Lung (tissue), 12 donors: ENCODE measurements around the gene GJA9. TPM values are rescaled to one million over a fixed set of nuclear protein-coding genes. Genes with fewer than 3 reads are reported as not detected.

Experiments
- ATAC-seq: fragments of 200-7000 bp; cut with Tn5 transposase; one replicate; pipeline ENCODE4 v1.9.1; 2020; ENCODE audit warnings: moderate number of reproducible peaks; ENCODE audit not compliant: insufficient read depth, low FRiP score
- DNase-seq, 3 donors: peaks; one replicate each; pipeline ENCODE4 v3.0.0-alpha.2; 2013 to 2017
- H3K27ac ChIP-seq, 2 donors: one replicate each; pipeline ENCODE4 v1.5.1; 2013; ENCODE audit warnings: mild to moderate bottlenecking in 2 of 2, moderate library complexity in 2 of 2, control low read depth in 1 of 2, inconsistent platforms in 1 of 2, low read depth in 1 of 2, low read length in 1 of 2
- H3K27me3 ChIP-seq, 3 donors: one replicate each; pipeline ENCODE4 v1.5.1; 2013; ENCODE audit warnings: low read length in 2 of 3; ENCODE audit not compliant: control insufficient read depth in 3 of 3, insufficient read depth in 3 of 3
- H3K36me3 ChIP-seq, 4 donors: one replicate each; pipeline ENCODE4 v1.5.1; 2013; ENCODE audit warnings: low read length in 4 of 4, mild to moderate bottlenecking in 1 of 4, moderate library complexity in 1 of 4; ENCODE audit not compliant: control insufficient read depth in 4 of 4, insufficient read depth in 4 of 4
- H3K4me1 ChIP-seq, 5 donors: one replicate each; pipeline ENCODE4 v1.5.1; 2013; ENCODE audit warnings: low read length in 5 of 5, mild to moderate bottlenecking in 2 of 5, moderate library complexity in 1 of 5; ENCODE audit not compliant: control insufficient read depth in 5 of 5, insufficient read depth in 5 of 5
- H3K4me3 ChIP-seq: one replicate; pipeline ENCODE4 v1.5.1; 2013; ENCODE audit warnings: mild to moderate bottlenecking, control low read depth, moderate library complexity
- H3K9ac ChIP-seq, 2 donors: one replicate each; pipeline ENCODE4 v1.5.1; 2013; ENCODE audit warnings: low read length in 2 of 2, control low read depth in 1 of 2; ENCODE audit not compliant: insufficient read depth in 1 of 2
- H3K9me3 ChIP-seq, 4 donors: one replicate each; pipeline ENCODE4 v1.5.1; 2013; ENCODE audit warnings: low read length in 3 of 4, mild to moderate bottlenecking in 1 of 4, moderate library complexity in 1 of 4; ENCODE audit not compliant: control insufficient read depth in 4 of 4, insufficient read depth in 3 of 4
- WGBS, 2 donors: extraction: QIAGEN DNeasy Blood & Tissue Kit; methylation state at CpG; one replicate each; pipeline ENCODE4 v1.1.7; 2013; 5-methylcytosine and 5-hydroxymethylcytosine counted together
- polyA plus RNA-seq, 2 donors: library from polyadenylated mRNA; stranded (reverse); fragments of 200-250 nt; gene quantifications; one replicate each; pipeline ENCODE4 v1.2.1, GENCODE V29; 2013
- total RNA-seq, 2 donors: library from RNA; depleted of rRNA in 1 of 2; stranded (reverse); fragments of >200 nt in 1 of 2; gene quantifications; one replicate each; pipeline ENCODE4 v1.2.1, GENCODE V29; 2014 to 2021
- TF ChIP-seq, protein P1 (sequence below): IDR thresholded peaks from 2 replicates; pipeline ENCODE4 v1.5.1; 2012; ENCODE audit warnings: mild to moderate bottlenecking; ENCODE audit errors: control extremely low read depth, extremely low read depth
- donor health status: control.
- donor health status: control.
- donor health status: Bipolar disorder and iron deficiency.
- donor health status: healthy.
- donor health status: DM: yes; HTN: yes; CAD: no.

Gene GJA9
- total and polyA plus RNA-seq, 4 donors = 0.04 to 0.05 TPM; not detected in 2

DNA sequence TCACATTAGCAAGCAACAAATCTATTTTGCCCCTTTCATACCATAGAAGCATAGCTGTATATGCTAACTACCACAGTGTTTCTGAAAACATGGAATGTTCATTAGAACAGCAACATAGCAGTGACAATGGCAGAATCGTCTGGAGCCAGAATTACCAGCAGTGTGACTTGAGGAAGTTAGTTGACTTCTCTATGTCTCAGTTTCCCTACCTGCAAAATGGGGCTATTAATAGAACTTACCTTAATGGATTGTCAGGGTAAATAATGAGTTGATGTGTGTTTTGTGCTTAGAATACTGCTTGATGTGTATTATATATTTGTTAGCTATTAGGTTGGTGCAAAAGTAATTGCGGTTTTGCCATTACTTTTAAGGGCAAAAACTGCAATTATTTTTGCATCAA, 14.8 kb upstream of the GJA9 start:
- TF ChIP-seq, protein P1, sequence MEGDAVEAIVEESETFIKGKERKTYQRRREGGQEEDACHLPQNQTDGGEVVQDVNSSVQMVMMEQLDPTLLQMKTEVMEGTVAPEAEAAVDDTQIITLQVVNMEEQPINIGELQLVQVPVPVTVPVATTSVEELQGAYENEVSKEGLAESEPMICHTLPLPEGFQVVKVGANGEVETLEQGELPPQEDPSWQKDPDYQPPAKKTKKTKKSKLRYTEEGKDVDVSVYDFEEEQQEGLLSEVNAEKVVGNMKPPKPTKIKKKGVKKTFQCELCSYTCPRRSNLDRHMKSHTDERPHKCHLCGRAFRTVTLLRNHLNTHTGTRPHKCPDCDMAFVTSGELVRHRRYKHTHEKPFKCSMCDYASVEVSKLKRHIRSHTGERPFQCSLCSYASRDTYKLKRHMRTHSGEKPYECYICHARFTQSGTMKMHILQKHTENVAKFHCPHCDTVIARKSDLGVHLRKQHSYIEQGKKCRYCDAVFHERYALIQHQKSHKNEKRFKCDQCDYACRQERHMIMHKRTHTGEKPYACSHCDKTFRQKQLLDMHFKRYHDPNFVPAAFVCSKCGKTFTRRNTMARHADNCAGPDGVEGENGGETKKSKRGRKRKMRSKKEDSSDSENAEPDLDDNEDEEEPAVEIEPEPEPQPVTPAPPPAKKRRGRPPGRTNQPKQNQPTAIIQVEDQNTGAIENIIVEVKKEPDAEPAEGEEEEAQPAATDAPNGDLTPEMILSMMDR = no peak
- DNase-seq = no peak
- Histone ChIP-seq H3K9me3 (peaks cover 0 to 3% (median 0%) of the 10 kb centered on the region in 4 donors), H3K4me3 (no peak overlapping the region), H3K9ac (no peak overlapping the region), H3K4me1 (no peaks in the 10 kb centered on the region), H3K27ac (no peak overlapping the region), H3K27me3 (no peaks in the 10 kb centered on the region), H3K36me3 (peaks cover 0 to 2% (median under 1%) of the 10 kb centered on the region in 4 donors)
- WGBS, 2 donors = 92 to 96% methylated on average over 2 of the region's 2 CpGs
- no peak for ATAC-seq

DNA sequence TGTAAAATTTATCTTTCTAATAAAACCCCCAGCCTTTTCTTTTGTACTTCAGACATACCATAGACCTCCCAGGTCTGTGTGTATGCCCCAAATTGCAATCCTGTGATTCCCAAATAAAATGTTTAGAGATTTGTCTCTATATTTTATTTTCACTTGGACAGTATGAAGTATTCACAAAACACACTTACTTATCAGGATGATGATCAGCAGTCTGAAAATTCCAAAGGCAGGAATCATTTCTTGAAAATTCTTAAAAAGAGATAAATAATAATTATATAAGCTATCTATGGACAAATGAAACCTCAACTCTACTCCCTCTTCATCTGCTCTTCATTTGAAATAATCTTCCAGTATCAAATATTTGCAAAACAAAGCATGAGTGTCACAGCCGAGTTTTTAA, 11.6 kb upstream of the GJA9 start:
- TF ChIP-seq, protein P1 = no peak
- H3K27ac ChIP-seq = no peak overlapping the region
- H3K9ac ChIP-seq = no peak overlapping the region
- H3K4me3 ChIP-seq = no peak overlapping the region
- no peak for DNase-seq
- ATAC-seq = no peak
- H3K36me3 ChIP-seq = peaks cover 0 to 2% (median under 1%) of the 10 kb centered on the region in 4 donors
- no peaks in the 10 kb centered on the region for H3K27me3 ChIP-seq
- WGBS, 2 donors = 81 to 90% methylated on average over 1 of the region's 1 CpG
- H3K9me3 ChIP-seq = no peaks in the 10 kb centered on the region
- H3K4me1 ChIP-seq = no peaks in the 10 kb centered on the region

DNA sequence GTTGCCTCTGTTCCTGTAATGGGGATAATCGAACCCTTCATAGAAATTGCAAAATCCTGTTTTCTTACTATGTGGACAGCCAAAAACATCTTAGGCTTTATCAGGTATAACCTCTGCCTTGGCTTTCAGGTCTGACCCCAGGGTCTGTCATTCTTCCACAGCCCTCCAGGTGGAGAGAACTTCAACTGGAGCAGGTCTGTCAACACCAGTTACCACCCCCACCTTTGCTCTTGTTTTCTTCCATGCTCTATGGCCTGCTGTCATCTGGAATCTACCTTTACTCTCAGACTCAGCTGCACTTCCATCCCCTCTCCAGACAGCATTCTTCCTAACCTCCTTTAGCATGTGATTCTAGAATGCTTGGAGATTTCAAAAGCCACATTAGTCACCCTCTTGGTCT, 10.4 kb upstream of the GJA9 start:
- ATAC-seq = no peak
- H3K4me1 ChIP-seq = no peaks in the 10 kb centered on the region
- no peaks in the 10 kb centered on the region for H3K27me3 ChIP-seq
- WGBS, 2 donors = 83 to 89% methylated on average over 1 of the region's 1 CpG
- no peak overlapping the region for H3K27ac ChIP-seq
- peaks cover 0 to 2% (median under 1%) of the 10 kb centered on the region in 4 donors for H3K36me3 ChIP-seq
- H3K9me3 ChIP-seq = no peaks in the 10 kb centered on the region
- no peak overlapping the region for H3K4me3 ChIP-seq
- no peak overlapping the region for H3K9ac ChIP-seq
- DNase-seq = no peak
- TF ChIP-seq, protein P1 = no peak

DNA sequence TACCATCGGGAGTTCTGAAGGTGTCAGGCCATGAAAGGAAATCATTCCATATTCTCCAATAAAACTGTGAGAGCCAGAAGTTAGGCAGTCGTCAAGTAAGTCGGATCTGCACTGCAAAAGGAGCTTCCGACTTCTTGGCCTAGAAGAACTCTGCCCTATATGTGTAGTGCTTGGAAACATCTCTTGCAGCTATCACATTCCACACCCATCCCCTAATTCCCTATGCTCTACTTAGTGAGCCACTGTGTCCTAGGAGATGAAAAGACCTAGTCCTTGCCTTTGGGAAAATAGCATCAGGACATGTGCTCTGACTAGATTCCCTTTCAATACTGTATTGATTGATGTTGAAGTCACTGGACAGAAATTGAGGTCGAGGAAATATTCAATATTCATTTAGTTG, 8.2 kb upstream of the GJA9 start:
- H3K9ac ChIP-seq = no peak overlapping the region
- TF ChIP-seq, protein P1 = no peak
- H3K9me3 ChIP-seq = no peaks in the 10 kb centered on the region
- H3K4me3 ChIP-seq = no peak overlapping the region
- H3K27me3 ChIP-seq = no peaks in the 10 kb centered on the region
- DNase-seq (no peak), ATAC-seq (no peak)
- H3K36me3 ChIP-seq = peaks cover 0 to 2% (median under 1%) of the 10 kb centered on the region in 4 donors
- H3K4me1 ChIP-seq = no peaks in the 10 kb centered on the region
- no peak overlapping the region for H3K27ac ChIP-seq
- WGBS, 2 donors = 75 to 88% methylated on average over 5 of the region's 5 CpGs
